HG03439 (cell line): ENCODE results near the gene NUP62CL.
A peak's percentile ranks its signal among the peaks of the same experiment; 100 is the strongest.

Source experiments
- ATAC-seq: cut with Tn5 transposase; IDR thresholded peaks from one replicate; pipeline ENCODE4 v1.9.1; 2021; ENCODE audit warnings: mild to moderate bottlenecking, moderate library complexity; ENCODE audit not compliant: unreplicated experiment

The NUP62CL gene

GRCh38 chrX:107154787-107155620 is 51.2 kb downstream of the NUP62CL start:
- ATAC-seq: no peak

- no peak for ATAC-seq
Observed at GRCh38 chrX:107153005-107153404, 53.2 kb downstream of the NUP62CL start.

GRCh38 chrX:107146670-107147069 is 59.6 kb downstream of the NUP62CL start:
- ATAC-seq: no peak

- no peak for ATAC-seq
Observed at GRCh38 chrX:107135965-107136307, 70.3 kb downstream of the NUP62CL start.

GRCh38 chrX:107135049-107135964 is 70.9 kb downstream of the NUP62CL start:
- no peak for ATAC-seq

- ATAC-seq: no peak
Observed at GRCh38 chrX:107123750-107124149, 82.5 kb downstream of the NUP62CL start.

GRCh38 chrX:107119283-107119682 is 87.0 kb downstream of the NUP62CL start:
- ATAC-seq: no peak

- ATAC-seq: peak; percentile 99
Observed at GRCh38 chrX:107118322-107119147, 87.7 kb downstream of the NUP62CL start, which contains the start of gene RBM41. Gene RBM41 (minus strand): TSS chrX:107118822. CDS start chrX:107118773, 49 bp downstream.

- no peak for ATAC-seq
Observed at GRCh38 chrX:107117993-107118321, 88.3 kb downstream of the NUP62CL start.

- no peak for ATAC-seq
Observed at GRCh38 chrX:107107459-107107858, 98.8 kb downstream of the NUP62CL start.

- no peak for ATAC-seq
Observed at GRCh38 chrX:107102980-107103379, 103.3 kb downstream of the NUP62CL start.

GRCh38 chrX:107076158-107076557 is 130.1 kb downstream of the NUP62CL start:
- no peak for ATAC-seq
